C1 segment of cervical spinal cord (tissue), 14 donors: Measurements from ENCODE around the gene BAZ1A.

Source experiments
- DNase-seq, 14 donors: peaks; one replicate each; lab custom pipeline; 2025; lab: John Stamatoyannopoulos, UW

Gene BAZ1A, protein sequence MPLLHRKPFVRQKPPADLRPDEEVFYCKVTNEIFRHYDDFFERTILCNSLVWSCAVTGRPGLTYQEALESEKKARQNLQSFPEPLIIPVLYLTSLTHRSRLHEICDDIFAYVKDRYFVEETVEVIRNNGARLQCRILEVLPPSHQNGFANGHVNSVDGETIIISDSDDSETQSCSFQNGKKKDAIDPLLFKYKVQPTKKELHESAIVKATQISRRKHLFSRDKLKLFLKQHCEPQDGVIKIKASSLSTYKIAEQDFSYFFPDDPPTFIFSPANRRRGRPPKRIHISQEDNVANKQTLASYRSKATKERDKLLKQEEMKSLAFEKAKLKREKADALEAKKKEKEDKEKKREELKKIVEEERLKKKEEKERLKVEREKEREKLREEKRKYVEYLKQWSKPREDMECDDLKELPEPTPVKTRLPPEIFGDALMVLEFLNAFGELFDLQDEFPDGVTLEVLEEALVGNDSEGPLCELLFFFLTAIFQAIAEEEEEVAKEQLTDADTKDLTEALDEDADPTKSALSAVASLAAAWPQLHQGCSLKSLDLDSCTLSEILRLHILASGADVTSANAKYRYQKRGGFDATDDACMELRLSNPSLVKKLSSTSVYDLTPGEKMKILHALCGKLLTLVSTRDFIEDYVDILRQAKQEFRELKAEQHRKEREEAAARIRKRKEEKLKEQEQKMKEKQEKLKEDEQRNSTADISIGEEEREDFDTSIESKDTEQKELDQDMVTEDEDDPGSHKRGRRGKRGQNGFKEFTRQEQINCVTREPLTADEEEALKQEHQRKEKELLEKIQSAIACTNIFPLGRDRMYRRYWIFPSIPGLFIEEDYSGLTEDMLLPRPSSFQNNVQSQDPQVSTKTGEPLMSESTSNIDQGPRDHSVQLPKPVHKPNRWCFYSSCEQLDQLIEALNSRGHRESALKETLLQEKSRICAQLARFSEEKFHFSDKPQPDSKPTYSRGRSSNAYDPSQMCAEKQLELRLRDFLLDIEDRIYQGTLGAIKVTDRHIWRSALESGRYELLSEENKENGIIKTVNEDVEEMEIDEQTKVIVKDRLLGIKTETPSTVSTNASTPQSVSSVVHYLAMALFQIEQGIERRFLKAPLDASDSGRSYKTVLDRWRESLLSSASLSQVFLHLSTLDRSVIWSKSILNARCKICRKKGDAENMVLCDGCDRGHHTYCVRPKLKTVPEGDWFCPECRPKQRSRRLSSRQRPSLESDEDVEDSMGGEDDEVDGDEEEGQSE (N-terminal part only)

GRCh38 chr14:34875031-34875922 lies at the start of gene BAZ1A:
Gene BAZ1A (minus strand): TSS chr14:34875360. CDS start chr14:34874604, 756 bp downstream.
- DNase-seq, result peak in 12 of 14 donors; percentile 2 to 73 (median 48)

DNA sequence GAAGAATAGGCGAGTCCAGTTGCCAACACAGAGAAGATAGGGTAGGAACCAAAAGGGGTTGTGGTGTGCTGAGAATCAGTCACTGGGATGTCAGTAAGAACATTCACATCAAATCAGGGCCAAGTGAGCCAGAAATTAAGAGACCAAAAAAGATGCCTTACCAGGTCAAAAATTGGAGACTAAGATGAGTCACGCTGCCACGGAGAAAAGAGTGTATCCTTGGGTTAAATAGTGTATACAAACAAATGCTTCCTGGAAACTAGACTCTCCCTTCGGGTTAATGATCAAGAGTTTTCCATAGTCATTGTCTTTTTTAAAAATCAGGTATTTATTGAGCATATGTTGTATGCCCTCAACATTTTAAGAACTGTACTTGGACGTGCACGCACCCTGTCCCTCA lies 45.2 kb upstream of the BAZ1A start:
- DNase-seq, result no peak

DNA sequence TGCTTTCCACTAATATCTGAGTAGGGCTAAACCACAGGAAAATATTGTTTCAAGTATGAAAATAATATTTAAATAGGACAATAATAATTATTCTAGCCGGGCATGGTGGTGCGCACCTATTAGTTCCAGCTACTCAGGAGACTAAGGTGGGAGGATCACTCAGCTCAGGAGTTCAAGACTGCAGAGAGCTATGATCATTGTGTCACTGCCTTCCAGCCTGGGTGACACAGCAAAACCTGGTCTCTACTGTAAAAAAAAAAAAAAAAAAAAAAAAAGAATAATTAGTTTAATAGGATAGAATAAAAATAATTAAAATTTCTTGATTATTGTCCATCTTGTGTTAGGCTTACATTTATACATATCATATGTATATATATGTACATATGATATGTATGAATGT lies 38.5 kb upstream of the BAZ1A start:
- DNase-seq, result no peak

GRCh38 chr14:34912966-34913365 lies 37.8 kb upstream of the BAZ1A start:
- DNase-seq, result no peak

DNA sequence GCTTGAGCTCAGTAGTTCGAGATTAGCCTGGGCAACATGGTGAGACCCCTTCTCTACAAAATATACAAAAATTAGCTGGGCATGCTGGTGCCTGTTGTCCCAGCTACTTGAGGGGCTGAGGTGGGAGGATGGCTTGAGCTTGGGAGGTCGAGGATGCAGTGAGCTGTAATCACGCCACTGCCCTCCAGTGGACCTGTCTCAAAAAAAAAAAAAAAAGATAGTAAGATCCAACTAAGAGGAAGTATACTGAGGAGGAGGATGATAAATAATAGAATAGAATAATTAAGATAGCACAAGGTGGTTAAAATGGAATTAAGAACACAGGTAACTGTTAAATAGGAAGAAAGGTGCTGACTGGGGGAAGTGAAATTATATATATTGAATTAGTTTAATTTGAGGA lies 37.0 kb upstream of the BAZ1A start:
- DNase-seq, result no peak

DNA sequence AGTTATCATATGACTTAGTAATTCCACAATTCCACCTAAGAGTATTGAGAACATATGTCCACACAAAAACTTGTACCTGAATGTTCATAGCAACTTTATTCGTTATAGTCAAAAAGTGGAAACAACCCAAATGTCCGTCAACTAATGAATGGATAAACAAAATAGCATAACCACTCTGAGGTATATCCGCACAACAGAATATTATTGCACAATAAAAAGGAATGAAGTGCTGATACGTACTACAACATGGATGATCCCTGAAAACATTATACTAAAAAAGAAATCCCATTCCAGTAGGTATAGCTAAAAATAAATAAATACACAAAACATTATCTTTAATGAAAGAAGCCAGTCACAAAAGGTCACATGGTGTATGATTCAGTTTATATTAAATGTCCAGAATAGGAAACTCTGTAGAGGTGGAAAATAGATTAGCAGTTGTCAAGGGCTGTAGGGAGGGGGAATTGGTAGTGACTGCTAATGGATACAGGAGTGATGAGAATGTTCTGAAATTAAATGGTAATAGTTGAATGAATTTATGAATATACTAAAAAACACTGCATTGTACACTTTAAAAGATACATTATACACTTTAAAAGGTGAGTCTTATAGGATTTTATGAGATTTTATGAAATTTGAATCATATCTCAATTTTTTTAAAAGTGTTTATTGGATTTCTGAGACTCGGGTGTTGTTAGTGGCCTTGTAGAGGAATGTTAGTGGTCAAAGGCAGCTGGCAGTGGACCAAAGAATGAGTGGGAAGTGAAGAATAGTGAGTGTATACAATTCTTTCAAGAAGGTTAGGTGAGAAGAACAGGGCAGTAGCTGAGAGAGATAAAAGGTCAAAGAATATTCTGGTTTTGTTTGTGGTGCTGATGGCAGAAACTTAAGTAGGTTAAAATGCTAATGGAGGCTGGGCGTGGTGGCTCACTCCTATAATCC lies 36.3 kb upstream of the BAZ1A start:
- no peak for DNase-seq

- DNase-seq, result no peak
Observed at GRCh38 chr14:34906287-34906686, 31.1 kb upstream of the BAZ1A start.

DNA sequence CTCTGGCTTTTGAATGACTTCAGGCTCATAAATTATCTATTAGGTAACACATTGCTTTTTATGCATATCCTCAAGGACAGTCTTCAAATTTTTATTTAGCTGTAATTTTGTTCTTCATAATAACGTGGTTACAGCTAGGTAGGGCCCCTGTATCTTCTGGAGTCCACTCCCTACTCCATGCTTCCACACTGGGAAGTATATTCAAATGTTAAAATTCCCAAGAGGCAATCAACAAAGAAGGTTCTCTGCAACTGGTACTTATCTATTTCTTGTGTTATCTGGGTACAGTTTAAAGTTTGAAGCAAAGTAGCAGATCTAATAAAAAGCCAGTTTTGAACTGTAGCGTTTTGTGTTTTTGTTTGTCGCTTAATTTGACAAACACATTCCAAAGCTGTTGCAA lies 20.1 kb upstream of the BAZ1A start:
- DNase-seq, result no peak

- DNase-seq, result no peak
Observed at GRCh38 chr14:34890937-34891336, 15.8 kb upstream of the BAZ1A start.

DNA sequence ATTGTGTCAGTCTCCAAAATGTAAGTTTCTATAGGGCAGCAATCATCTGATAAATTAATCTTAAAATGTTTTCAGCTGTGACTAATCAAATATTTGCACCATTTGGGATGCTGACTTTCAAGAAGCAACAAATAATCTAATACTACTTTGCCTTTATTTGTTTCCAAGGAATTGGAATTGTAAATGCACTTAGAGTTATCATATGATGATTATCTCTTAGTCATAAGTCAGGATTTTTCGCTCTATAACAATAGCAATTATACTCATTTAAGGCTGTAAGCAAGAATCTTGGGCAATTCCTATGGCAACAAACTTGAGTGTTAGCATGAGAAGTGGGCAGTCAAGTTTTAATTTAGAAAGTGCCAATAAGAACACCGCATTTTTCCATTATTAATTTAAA lies 13.0 kb upstream of the BAZ1A start:
- no peak for DNase-seq

DNA sequence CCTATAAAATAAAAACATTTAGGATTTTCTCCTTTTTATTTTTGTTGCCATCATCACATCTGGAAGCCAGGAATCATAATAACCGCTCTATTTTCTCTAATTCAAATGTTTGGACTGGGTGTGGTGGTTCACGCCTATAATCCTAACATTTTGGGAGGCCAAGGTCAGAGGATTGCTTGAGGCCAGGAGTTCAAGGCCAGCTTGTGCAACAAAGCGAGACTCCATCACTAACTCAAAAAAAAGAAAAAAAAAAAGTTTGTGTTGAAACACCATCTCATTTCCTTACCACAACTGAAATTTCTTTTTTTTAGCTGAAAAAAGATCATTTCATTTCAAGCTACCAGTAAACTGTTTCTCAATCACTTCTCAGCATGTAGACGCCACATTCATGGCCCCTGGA lies 8.8 kb upstream of the BAZ1A start:
- DNase-seq, result no peak

DNA sequence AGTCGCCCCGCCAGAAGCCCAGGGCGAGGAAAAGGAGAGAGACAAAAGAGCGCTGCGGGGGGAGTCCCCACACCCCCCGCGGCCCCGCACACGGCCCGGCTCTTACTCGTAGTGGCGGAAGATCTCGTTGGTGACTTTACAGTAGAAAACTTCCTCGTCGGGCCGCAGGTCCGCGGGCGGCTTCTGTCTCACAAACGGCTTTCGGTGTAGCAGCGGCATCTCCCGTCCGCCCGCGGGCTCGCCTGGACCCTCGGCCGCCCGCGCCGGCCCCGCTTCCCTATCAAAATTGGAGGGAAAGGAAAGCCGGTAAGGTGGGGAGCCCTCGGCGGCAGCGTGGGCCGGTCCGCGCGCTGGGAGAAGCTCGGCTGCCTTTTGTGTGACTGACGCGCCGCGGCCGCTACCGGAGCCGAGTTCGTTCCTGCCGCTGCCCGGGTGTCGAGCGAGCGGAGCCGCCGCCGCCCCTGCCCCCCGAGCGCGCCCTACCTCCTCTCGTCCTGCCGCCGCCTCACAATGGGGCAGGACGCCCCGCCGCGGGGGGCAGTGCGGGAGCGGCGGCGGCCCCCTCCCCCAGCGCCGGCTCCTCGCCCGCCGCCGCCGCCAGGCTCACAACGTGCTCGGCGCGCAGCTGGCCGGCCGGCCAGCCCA lies 652 bp downstream of the BAZ1A start:
- DNase-seq, result peak in 10 of 14 donors; percentile 1 to 85 (median 62)

- DNase-seq, result peak; percentile 6 to 86 (median 74)
Observed at GRCh38 chr14:34873589-34874385, 1.4 kb downstream of the BAZ1A start.

- DNase-seq, result peak in 2 of 14 donors; percentile 34 to 43
Observed at GRCh38 chr14:34872822-34873588, 2.2 kb downstream of the BAZ1A start.

GRCh38 chr14:34867199-34867598 lies 8.0 kb downstream of the BAZ1A start:
- no peak for DNase-seq

DNA sequence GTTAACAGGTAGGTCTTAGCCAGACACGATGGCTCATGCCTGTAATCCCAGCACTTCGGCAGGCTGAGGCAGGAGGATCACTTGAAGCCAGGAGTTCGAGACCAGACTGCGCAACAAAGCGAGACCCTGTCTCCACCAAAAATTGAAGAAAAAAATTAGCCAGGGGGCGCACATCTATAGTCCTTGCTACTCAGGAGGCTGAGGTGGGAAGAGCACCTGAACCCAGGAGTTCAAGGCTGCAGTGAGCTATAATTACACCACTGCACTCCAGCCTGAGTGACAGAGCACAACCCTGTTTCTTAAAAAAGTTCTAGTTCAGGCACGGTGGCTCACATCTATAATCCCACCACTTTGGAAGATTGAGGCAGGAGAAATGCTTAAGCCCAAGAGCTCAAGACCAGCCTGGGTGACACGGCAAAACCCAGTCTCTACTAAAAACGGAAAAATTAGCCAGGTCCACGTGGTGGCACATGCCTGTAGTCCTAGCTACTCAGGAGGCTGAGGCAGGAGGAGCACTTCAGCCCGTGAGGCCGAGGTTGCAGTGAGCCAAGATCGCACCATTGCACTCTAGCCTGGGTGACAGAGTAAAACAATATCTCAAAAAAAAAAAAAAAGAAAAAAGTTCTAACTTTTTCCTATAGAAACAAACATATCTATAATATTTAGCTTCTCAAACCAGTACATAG lies 9.1 kb downstream of the BAZ1A start:
- DNase-seq, result no peak

DNA sequence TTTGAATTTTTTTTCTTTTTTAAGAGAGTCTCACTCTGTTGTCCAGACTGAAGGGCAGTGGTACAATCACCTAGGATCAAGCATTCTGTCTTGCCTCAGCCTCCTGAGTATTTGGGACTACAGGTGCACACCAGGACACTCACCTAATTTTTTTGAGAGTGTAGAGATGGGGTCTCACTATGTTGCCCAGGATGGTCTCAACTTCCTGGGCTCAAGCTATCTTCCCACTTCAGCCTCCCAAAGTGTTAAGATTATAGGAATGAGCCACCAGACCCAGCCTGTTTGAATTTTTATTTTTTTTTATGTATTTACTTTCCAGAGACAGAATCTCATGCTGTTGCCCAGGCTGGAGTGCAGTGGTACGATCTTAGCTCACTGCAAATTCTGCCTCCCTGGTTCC lies 11.3 kb downstream of the BAZ1A start:
- DNase-seq, result no peak
